GM12878 (cell line): Measurements from ENCODE around the gene SORCS1. TPM values are rescaled to one million over a fixed set of nuclear protein-coding genes. Genes with fewer than 3 reads are reported as not detected.

ENCODE experiments used
- ATAC-seq: fragments of 200-7000 bp; cut with Tn5 transposase; 3 replicates; pipeline ENCODE4 v1.9.1; 2020; ENCODE audit warnings: mild to moderate bottlenecking, moderate library complexity
- BruUV-seq: library from RNA; stranded (reverse); fragments of 400-500 nt; replicated peaks from 2 replicates; lab custom pipeline; 2021; lab: Mats Ljungman, UMichigan
- CTCF ChIA-PET: fragments of 300-600 bp; sonication (Branson Sonifier 250); formaldehyde crosslinking; extraction: SDS; loops from one replicate; lab custom pipeline; 2021; ENCODE audit warnings: inconsistent platforms; lab: Yijun Ruan, JAX
- POLR2A ChIA-PET: fragments of 350-600 bp; formaldehyde crosslinking; extraction: SDS; loops from one replicate; lab custom pipeline; 2021; ENCODE audit warnings: inconsistent platforms; lab: Charles Lee
- RAD21 ChIA-PET: fragments of 300-600 bp; sonication (Branson Sonifier 250); formaldehyde crosslinking; loops from one replicate; lab custom pipeline; 2023; ENCODE audit warnings: antibody characterized with exemption; ENCODE audit not compliant: unreplicated experiment; lab: Charles Lee
- SMC1A ChIA-PET: fragments of 300-600 bp; sonication (Branson Sonifier 250); formaldehyde crosslinking; loops from one replicate; lab custom pipeline; 2023; ENCODE audit not compliant: unreplicated experiment, uncharacterized antibody; lab: Charles Lee
- DNase-seq: peaks from one replicate; pipeline ENCODE4 v3.0.0-alpha.2; 2011; ENCODE audit warnings: low read depth, low spot score
- FAIRE-seq: peaks from 3 replicates; lab custom pipeline; 2011; peaks lifted over from hg19 to GRCh38; lab: Jason Lieb, UNC
- H2AFZ ChIP-seq: 2 replicates; pipeline ENCODE4 v1.6.0; 2011; ENCODE audit warnings: low read depth, low read length, control low read depth; ENCODE audit not compliant: control insufficient read depth
- H3K27ac ChIP-seq: 2 replicates; pipeline ENCODE4 v1.5.1; 2011; ENCODE audit warnings: control low read depth; ENCODE audit not compliant: control insufficient read depth, insufficient read depth
- H3K27me3 ChIP-seq, 2 experiments: replicated peaks in 1 of 2; 2 replicates each; pipeline versions ENCODE4 v1.6.0 to v1.6.1; 2011; ENCODE audit warnings: low read length in 1 of 2; ENCODE audit not compliant: control insufficient read depth in 2 of 2, insufficient read depth in 2 of 2
- H3K36me3 ChIP-seq, 2 experiments: 2 replicates each; pipeline ENCODE4 v1.5.1; 2011; ENCODE audit warnings: low read length in 1 of 2; ENCODE audit not compliant: control insufficient read depth in 2 of 2, insufficient read depth in 2 of 2
- H3K4me1 ChIP-seq: 2 replicates; pipeline ENCODE4 v1.6.1; 2011; ENCODE audit warnings: mild to moderate bottlenecking, low read length, moderate library complexity, mixed read lengths; ENCODE audit not compliant: control insufficient read depth, insufficient read depth
- H3K4me2 ChIP-seq: 2 replicates; pipeline ENCODE4 v1.6.0; 2011; ENCODE audit warnings: control low read depth; ENCODE audit not compliant: control insufficient read depth, insufficient read depth
- H3K4me3 ChIP-seq: fragments of 200-600 bp; sonication (generic); 2 replicates; pipeline ENCODE4 v1.5.1; 2016
- H3K79me2 ChIP-seq: 2 replicates; pipeline ENCODE4 v1.6.0; 2011; ENCODE audit warnings: low read length; ENCODE audit not compliant: control insufficient read depth, insufficient read depth
- H3K9ac ChIP-seq: 2 replicates; pipeline ENCODE4 v1.8.0; 2011; ENCODE audit warnings: low read length, control low read depth, mixed read lengths; ENCODE audit not compliant: control insufficient read depth, insufficient read depth
- H3K9me3 ChIP-seq: replicated peaks from 3 replicates; pipeline ENCODE4 v1.5.1; 2011; ENCODE audit warnings: mild to moderate bottlenecking, low read length; ENCODE audit not compliant: control insufficient read depth, insufficient read depth
- H4K20me1 ChIP-seq: 2 replicates; pipeline ENCODE4 v1.6.0; 2011; ENCODE audit not compliant: control insufficient read depth, insufficient read depth
- IKZF1 ChIP-seq: fragments of 450-650 bp; conservative IDR thresholded peaks from 2 replicates; pipeline ENCODE4 v1.6.1; 2017; ENCODE audit warnings: antibody characterized with exemption, mild to moderate bottlenecking
- IKZF2 ChIP-seq, 2 experiments: fragments of 450-650 bp; IDR thresholded peaks; 2 replicates each; pipeline ENCODE4 v1.6.1; 2017; ENCODE audit warnings: mild to moderate bottlenecking in 2 of 2, moderate library complexity in 2 of 2
- IRF4 ChIP-seq: IDR thresholded peaks from 2 replicates; pipeline ENCODE4 v1.6.1; 2011; ENCODE audit warnings: low read depth, low read length
- MTA3 ChIP-seq: IDR thresholded peaks from 2 replicates; pipeline ENCODE4 v1.6.1; 2012; ENCODE audit warnings: low read length, inconsistent platforms, borderline replicate concordance
- RAD21 ChIP-seq: IDR thresholded peaks from 2 replicates; pipeline ENCODE4 v1.6.1; 2011; ENCODE audit warnings: mild to moderate bottlenecking, low read depth, low read length, moderate library complexity; ENCODE audit not compliant: insufficient read depth
- SMC3 ChIP-seq: IDR thresholded peaks from 2 replicates; pipeline ENCODE4 v1.6.1; 2011; ENCODE audit warnings: low read length, improper control_type of control experiment, borderline replicate concordance
- SP1 ChIP-seq: IDR thresholded peaks from one replicate; pipeline ENCODE4 v1.6.1; 2011; ENCODE audit warnings: low read depth, low read length
- SREBF2 ChIP-seq: IDR thresholded peaks from 2 replicates; pipeline ENCODE4 v1.6.1; 2012; ENCODE audit warnings: mild to moderate bottlenecking, low read length
- YY1 ChIP-seq: IDR thresholded peaks from 2 replicates; pipeline ENCODE4 v1.6.1; 2011; ENCODE audit warnings: low read depth, mild to moderate bottlenecking, low read length
- WGBS: methylation state at CpG from one replicate; pipeline ENCODE4 v1.1.6; 2016; ENCODE audit warnings: low lambda C conversion rate; ENCODE audit not compliant: insufficient replicate concordance, insufficient coverage; ENCODE audit errors: missing lambda C conversion rate; 5-methylcytosine and 5-hydroxymethylcytosine counted together
- in situ Hi-C: fragments of 300-500 bp; cut with MboI; formaldehyde crosslinking; loops from 9 replicates; pipeline ENCODE4 v1.14.3; 2018; ENCODE audit warnings: mixed read lengths
- intact Hi-C: fragments of 100-400 bp; cut with micrococcal nuclease; formaldehyde crosslinking; loops from one replicate; pipeline ENCODE4 v1.14.2; 2022; ENCODE audit not compliant: unreplicated experiment
- polyA plus RNA-seq, 11 experiments: library from polyadenylated mRNA; depleted of rRNA in 4 of 11; unstranded in 6 of 11; stranded (reverse) in 5 of 11; fragments of >200 nt; fragmentation: Nextera tagmentation in 4 of 11; fragmentation: Illumina TruSeq in 1 of 11; extraction: Ambion mirVana in 4 of 11; extraction: Trizol in 1 of 11; gene quantifications; 1 replicate in 1 of 11; 2 replicates in 10 of 11; pipeline versions ENCODE4 v1.2.1 to v1.2.3, GENCODE V29; 2011 to 2016; ENCODE audit warnings: inconsistent platforms in 2 of 11, missing spikeins in 2 of 11, low read depth in 1 of 11
- total RNA-seq, 4 experiments: library from RNA; depleted of rRNA in 3 of 4; stranded (reverse); fragments of >200 nt in 3 of 4; fragmentation: Illumina TruSeq in 1 of 4; extraction: Trizol in 1 of 4; gene quantifications; 2 replicates each; pipeline versions ENCODE4 v1.2.1 to v1.2.3, GENCODE V29; 2013 to 2021
- TF ChIP-seq, protein P1 (sequence below), 3 experiments: IDR thresholded peaks in 2 of 3; conservative IDR thresholded peaks in 1 of 3; 2 replicates each; pipeline ENCODE4 v1.5.1; 2011; ENCODE audit warnings: low read depth in 3 of 3, low read length in 3 of 3, mild to moderate bottlenecking in 3 of 3, control low read depth in 2 of 3, moderate library complexity in 2 of 3, inconsistent platforms in 1 of 3, mixed read lengths in 1 of 3; ENCODE audit not compliant: control insufficient read depth in 2 of 3, insufficient read depth in 1 of 3; ENCODE audit errors: extremely low read depth in 1 of 3
- TF ChIP-seq, protein P2 (sequence below): fragments of 450-650 bp; IDR thresholded peaks from 2 replicates; pipeline ENCODE4 v1.6.1; 2017; ENCODE audit warnings: antibody characterized with exemption, mild to moderate bottlenecking, moderate library complexity
- TF ChIP-seq, protein P3 (sequence below): fragments of 450-650 bp; IDR thresholded peaks from 2 replicates; pipeline ENCODE4 v1.6.1; 2017; ENCODE audit warnings: borderline replicate concordance
- TF ChIP-seq, protein P4 (sequence below): fragments of 450-650 bp; IDR thresholded peaks from 2 replicates; pipeline ENCODE4 v1.6.1; 2017; ENCODE audit warnings: low read depth, mild to moderate bottlenecking, moderate library complexity

The SORCS1 gene
- total and polyA plus RNA-seq, 10 of the 15 experiments (the other 5 are each of a cell fraction or from before 2014, with no cell fraction given) = 0.02 to 9.6 (median 0.06) TPM; not detected in 3

DNA sequence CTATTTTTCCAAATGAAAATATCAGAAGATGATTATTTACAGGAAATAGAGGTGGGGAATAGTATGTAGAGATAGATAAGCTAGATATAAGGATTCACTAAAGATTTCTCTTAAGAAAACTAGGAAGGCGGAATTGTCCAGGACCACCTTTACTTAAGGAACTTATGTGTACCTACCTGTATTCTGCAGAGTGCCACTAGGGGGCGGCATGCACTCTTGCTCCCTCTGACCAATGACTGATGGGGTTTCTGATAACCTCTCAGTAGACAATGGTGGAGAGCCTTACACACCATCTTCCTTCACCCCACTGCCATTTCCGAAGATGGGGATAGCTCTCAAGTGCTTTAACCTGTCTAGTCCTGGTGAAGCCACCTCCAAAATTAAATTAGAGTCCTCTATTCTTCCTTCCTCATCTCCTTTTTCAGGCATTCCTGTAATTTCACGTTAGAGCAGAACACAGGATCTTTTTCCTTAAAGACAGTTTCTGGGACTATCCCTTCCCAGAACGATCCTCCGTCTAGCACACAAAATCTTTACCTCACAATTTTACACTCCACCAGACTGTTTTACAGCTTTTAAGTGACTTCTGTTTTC is 453.1 kb downstream of the SORCS1 start:
- FAIRE-seq = no peak
- no peaks in the 10 kb centered on the region for H3K27me3 ChIP-seq
- no peak overlapping the region for H3K9ac ChIP-seq
- BruUV-seq = no TSS peak
- no peaks in the 10 kb centered on the region for H3K9me3 ChIP-seq
- intact Hi-C loops = loop anchor here (5.0 kb wide), 1 partner anchor 426 kb away; no protein-coding TSS in a partner anchor
- H3K4me3 ChIP-seq = no peak overlapping the region
- in situ Hi-C loops = no loop called here
- no peaks in the 10 kb centered on the region for H4K20me1 ChIP-seq
- H3K79me2 ChIP-seq = no peaks in the 10 kb centered on the region
- SMC1A ChIA-PET = interaction anchor here (0.6 to 3.2 kb wide), 15 partner anchors 9 to 1136 kb away, joined by 3 to 23 read pairs (median 4); no protein-coding TSS in a partner anchor
- H3K4me1 ChIP-seq = no peaks in the 10 kb centered on the region
- 38% methylated on average over 6 of the region's 6 CpGs for WGBS
- TF ChIP-seq SMC3 = peak; percentile 58; the same call in 1 of the 2 replicates
- no peak for TF ChIP-seq SP1
- TF ChIP-seq, protein P1, sequence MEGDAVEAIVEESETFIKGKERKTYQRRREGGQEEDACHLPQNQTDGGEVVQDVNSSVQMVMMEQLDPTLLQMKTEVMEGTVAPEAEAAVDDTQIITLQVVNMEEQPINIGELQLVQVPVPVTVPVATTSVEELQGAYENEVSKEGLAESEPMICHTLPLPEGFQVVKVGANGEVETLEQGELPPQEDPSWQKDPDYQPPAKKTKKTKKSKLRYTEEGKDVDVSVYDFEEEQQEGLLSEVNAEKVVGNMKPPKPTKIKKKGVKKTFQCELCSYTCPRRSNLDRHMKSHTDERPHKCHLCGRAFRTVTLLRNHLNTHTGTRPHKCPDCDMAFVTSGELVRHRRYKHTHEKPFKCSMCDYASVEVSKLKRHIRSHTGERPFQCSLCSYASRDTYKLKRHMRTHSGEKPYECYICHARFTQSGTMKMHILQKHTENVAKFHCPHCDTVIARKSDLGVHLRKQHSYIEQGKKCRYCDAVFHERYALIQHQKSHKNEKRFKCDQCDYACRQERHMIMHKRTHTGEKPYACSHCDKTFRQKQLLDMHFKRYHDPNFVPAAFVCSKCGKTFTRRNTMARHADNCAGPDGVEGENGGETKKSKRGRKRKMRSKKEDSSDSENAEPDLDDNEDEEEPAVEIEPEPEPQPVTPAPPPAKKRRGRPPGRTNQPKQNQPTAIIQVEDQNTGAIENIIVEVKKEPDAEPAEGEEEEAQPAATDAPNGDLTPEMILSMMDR (IDR thresholded peaks at IDR 0.05 in 2 of 3, conservative IDR thresholded peaks at IDR 0.05 in 1 of 3; ENCODE audit: control insufficient read depth in 2 of 3, extremely low read depth in 1 of 3, insufficient read depth in 1 of 3, low read depth in 3 of 3, low read length in 3 of 3) = peak; percentile 62 to 87 (median 82)
- TF ChIP-seq, protein P2, sequence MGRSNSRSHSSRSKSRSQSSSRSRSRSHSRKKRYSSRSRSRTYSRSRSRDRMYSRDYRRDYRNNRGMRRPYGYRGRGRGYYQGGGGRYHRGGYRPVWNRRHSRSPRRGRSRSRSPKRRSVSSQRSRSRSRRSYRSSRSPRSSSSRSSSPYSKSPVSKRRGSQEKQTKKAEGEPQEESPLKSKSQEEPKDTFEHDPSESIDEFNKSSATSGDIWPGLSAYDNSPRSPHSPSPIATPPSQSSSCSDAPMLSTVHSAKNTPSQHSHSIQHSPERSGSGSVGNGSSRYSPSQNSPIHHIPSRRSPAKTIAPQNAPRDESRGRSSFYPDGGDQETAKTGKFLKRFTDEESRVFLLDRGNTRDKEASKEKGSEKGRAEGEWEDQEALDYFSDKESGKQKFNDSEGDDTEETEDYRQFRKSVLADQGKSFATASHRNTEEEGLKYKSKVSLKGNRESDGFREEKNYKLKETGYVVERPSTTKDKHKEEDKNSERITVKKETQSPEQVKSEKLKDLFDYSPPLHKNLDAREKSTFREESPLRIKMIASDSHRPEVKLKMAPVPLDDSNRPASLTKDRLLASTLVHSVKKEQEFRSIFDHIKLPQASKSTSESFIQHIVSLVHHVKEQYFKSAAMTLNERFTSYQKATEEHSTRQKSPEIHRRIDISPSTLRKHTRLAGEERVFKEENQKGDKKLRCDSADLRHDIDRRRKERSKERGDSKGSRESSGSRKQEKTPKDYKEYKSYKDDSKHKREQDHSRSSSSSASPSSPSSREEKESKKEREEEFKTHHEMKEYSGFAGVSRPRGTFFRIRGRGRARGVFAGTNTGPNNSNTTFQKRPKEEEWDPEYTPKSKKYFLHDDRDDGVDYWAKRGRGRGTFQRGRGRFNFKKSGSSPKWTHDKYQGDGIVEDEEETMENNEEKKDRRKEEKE = no peak
- TF ChIP-seq MTA3 = no peak
- TF ChIP-seq RAD21 = peak; percentile 73
- peak; percentile 53; the same call in 1 of the 2 replicates for TF ChIP-seq YY1
- TF ChIP-seq, protein P3, sequence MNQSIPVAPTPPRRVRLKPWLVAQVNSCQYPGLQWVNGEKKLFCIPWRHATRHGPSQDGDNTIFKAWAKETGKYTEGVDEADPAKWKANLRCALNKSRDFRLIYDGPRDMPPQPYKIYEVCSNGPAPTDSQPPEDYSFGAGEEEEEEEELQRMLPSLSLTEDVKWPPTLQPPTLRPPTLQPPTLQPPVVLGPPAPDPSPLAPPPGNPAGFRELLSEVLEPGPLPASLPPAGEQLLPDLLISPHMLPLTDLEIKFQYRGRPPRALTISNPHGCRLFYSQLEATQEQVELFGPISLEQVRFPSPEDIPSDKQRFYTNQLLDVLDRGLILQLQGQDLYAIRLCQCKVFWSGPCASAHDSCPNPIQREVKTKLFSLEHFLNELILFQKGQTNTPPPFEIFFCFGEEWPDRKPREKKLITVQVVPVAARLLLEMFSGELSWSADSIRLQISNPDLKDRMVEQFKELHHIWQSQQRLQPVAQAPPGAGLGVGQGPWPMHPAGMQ = no peak
- TF ChIP-seq IKZF2 (IDR thresholded peaks at IDR 0.05) = no peak
- TF ChIP-seq IRF4 = no peak
- TF ChIP-seq, protein P4, sequence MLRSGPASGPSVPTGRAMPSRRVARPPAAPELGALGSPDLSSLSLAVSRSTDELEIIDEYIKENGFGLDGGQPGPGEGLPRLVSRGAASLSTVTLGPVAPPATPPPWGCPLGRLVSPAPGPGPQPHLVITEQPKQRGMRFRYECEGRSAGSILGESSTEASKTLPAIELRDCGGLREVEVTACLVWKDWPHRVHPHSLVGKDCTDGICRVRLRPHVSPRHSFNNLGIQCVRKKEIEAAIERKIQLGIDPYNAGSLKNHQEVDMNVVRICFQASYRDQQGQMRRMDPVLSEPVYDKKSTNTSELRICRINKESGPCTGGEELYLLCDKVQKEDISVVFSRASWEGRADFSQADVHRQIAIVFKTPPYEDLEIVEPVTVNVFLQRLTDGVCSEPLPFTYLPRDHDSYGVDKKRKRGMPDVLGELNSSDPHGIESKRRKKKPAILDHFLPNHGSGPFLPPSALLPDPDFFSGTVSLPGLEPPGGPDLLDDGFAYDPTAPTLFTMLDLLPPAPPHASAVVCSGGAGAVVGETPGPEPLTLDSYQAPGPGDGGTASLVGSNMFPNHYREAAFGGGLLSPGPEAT = no peak
- no peak for TF ChIP-seq SREBF2
- no peak for TF ChIP-seq IKZF1
- TF ChIP-seq, all 136 proteins: peak for 4
- DNase-seq (no peak), ATAC-seq (peak; percentile 57)
- Histone ChIP-seq H2AFZ (no peak overlapping the region), H3K4me2 (no peak overlapping the region), H3K27ac (no peak overlapping the region), H3K36me3 (no peaks in the 10 kb centered on the region)
- POLR2A ChIA-PET = no interaction called here
- RAD21 ChIA-PET = interaction anchor here (1.3 to 3.7 kb wide), 4 partner anchors 21 to 1493 kb away, joined by 3 to 27 read pairs (median 6); no protein-coding TSS in a partner anchor
- CTCF ChIA-PET = interaction anchor here (0.6 to 3.9 kb wide), 37 partner anchors 9 to 1830 kb away, joined by 3 to 23 read pairs (median 4); no protein-coding TSS in a partner anchor
